Stimulated activated CD4-positive, alpha-beta T cell treated with anti-CD3 and anti-CD28 coated beads, TNF-alpha, amount 100 ng/mL, for 48 hours (primary cell): ENCODE data around the gene ADGRF5.

Experiments used
- DNase-seq, 3 donors: peaks; one replicate each; pipeline ENCODE4 v3.0.0-alpha.2; 2020; ENCODE audit warnings: low read depth in 3 of 3

Gene ADGRF5

GRCh38 chr6:46930331-46930730 is 8.6 kb upstream of the ADGRF5 start:
- DNase-seq, result no peak

- DNase-seq, result no peak
Measured at GRCh38 chr6:46927066-46927465, 5.3 kb upstream of the ADGRF5 start.

- no peak for DNase-seq
Measured at GRCh38 chr6:46926481-46926880, 4.7 kb upstream of the ADGRF5 start.

GRCh38 chr6:46925563-46926253 is 4.0 kb upstream of the ADGRF5 start:
- DNase-seq, result no peak

GRCh38 chr6:46923476-46923875 is 1.7 kb upstream of the ADGRF5 start:
- DNase-seq, result no peak

- no peak for DNase-seq
Measured at GRCh38 chr6:46921059-46921458, 679 bp downstream of the ADGRF5 start.

GRCh38 chr6:46918806-46919205 is 2.9 kb downstream of the ADGRF5 start:
- DNase-seq, result no peak

- DNase-seq, result no peak
Measured at GRCh38 chr6:46917002-46917545, 4.7 kb downstream of the ADGRF5 start.

- no peak for DNase-seq
Measured at GRCh38 chr6:46915866-46916265, 5.9 kb downstream of the ADGRF5 start.

- DNase-seq, result no peak
Measured at GRCh38 chr6:46915380-46915779, 6.4 kb downstream of the ADGRF5 start.

- no peak for DNase-seq
Measured at GRCh38 chr6:46914279-46914810, 7.4 kb downstream of the ADGRF5 start.

GRCh38 chr6:46909371-46909770 is 12.4 kb downstream of the ADGRF5 start:
- no peak for DNase-seq

GRCh38 chr6:46906776-46907175 is 15.0 kb downstream of the ADGRF5 start:
- no peak for DNase-seq

GRCh38 chr6:46904117-46904516 is 17.6 kb downstream of the ADGRF5 start:
- no peak for DNase-seq

GRCh38 chr6:46903175-46903574 is 18.6 kb downstream of the ADGRF5 start:
- no peak for DNase-seq

GRCh38 chr6:46901882-46902314 is 19.8 kb downstream of the ADGRF5 start:
- no peak for DNase-seq

- DNase-seq, result no peak
Measured at GRCh38 chr6:46900266-46900665, 21.5 kb downstream of the ADGRF5 start.

- no peak for DNase-seq
Measured at GRCh38 chr6:46899659-46900058, 22.1 kb downstream of the ADGRF5 start.

- DNase-seq, result no peak
Measured at GRCh38 chr6:46898006-46898405, 23.7 kb downstream of the ADGRF5 start.

GRCh38 chr6:46896871-46897270 is 24.9 kb downstream of the ADGRF5 start:
- DNase-seq, result no peak

- DNase-seq, result no peak
Measured at GRCh38 chr6:46895930-46896329, 25.8 kb downstream of the ADGRF5 start.

- no peak for DNase-seq
Measured at GRCh38 chr6:46894433-46894832, 27.3 kb downstream of the ADGRF5 start.

- DNase-seq, result no peak
Measured at GRCh38 chr6:46893648-46894047, 28.1 kb downstream of the ADGRF5 start.
